Skin epidermis (tissue), 12 donors: ENCODE measurements around the gene ARHGAP22.
A peak's percentile ranks its signal among the peaks of the same experiment; 100 is the strongest.

Experiments used
- H3K27ac ChIP-seq, 21 experiments: fragments of 200-600 bp; sonication (generic) in 11 of 21; one replicate each; pipeline ENCODE4 v1.5.0; 2020; ENCODE audit warnings: mild to moderate bottlenecking in 3 of 21, inconsistent platforms in 2 of 21, moderate library complexity in 2 of 21
- H3K4me3 ChIP-seq, 7 experiments: fragments of 200-600 bp; sonication (generic) in 2 of 7; one replicate each; pipeline ENCODE4 v1.5.0; 2020; ENCODE audit warnings: inconsistent platforms in 2 of 7, mild to moderate bottlenecking in 2 of 7, moderate library complexity in 1 of 7

Gene ARHGAP22

DNA sequence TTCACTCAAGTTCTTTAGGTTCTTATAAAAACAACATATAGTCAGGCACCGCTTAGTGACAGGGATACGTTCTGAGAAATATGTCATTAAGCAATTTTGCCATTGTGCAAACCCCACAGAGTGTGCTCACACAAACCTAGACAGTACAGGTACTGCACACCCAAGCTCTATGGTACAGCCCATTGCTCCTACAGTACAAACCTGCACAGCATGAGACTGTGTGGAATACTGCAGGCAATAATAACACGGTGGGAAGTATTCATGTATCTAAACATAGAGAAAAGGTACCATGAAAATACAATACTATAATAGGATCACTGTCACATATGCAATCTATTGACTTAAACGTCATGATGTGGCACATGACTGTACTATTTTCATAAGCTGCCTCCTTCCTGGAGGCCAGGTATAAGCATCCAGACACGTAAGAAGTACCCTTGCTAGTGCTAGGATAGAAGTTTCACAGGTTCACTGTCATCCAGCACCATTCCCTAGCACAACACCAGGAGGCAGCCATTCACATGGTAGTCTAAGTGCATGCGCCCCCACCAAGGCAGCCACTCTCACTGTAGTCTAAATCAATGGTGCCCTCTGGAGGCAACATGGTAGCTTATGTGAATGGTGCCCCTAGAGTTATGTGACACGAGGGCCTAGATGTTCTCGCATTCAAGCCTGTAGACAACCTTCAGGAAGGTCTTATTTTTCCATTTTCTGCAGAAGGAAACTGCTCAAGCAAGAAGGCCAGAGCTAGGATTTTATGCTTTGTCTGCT, 98.5 kb downstream of the ARHGAP22 start:
- peak overlapping the region in 1 of 21 experiments; percentile 29 for H3K27ac ChIP-seq
- no peak overlapping the region for H3K4me3 ChIP-seq

DNA sequence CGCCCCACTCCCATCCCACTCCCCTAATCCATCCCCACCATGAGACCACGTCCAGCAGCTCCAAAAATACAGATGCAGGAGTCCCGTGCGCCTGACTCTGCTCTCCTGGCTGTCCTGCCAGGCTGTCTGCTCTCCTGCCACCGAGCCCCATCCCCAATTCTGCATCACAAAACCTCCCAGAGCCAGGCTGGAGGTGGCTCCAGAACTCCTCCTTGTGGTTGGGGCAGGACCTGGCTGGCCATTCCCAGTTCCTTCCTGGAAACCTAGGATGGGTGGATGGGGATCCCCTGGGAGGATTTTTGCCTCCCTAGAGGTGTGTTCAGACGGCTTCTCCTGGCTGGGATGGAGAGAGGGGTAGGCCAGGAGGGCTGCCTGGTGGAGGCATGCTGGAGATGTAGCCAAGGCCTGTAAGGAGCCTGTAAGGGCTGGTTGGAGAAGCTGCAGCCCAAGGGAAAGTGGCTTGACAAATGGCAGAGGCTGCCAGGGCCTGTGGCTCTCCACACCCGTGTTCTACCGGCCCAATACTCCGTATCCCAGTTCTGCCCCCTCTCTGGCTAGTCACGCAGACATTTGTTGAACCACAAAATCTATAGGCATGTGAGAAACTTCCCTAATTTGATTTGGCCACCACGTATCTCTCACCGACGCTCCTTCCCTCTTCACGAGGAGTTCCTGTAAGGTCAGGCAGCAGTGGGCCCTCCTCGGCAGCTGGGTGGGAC, 99.3 kb downstream of the ARHGAP22 start:
- Histone ChIP-seq H3K27ac (peak overlapping the region in 1 of 21 experiments; percentile 29), H3K4me3 (no peak overlapping the region)

DNA sequence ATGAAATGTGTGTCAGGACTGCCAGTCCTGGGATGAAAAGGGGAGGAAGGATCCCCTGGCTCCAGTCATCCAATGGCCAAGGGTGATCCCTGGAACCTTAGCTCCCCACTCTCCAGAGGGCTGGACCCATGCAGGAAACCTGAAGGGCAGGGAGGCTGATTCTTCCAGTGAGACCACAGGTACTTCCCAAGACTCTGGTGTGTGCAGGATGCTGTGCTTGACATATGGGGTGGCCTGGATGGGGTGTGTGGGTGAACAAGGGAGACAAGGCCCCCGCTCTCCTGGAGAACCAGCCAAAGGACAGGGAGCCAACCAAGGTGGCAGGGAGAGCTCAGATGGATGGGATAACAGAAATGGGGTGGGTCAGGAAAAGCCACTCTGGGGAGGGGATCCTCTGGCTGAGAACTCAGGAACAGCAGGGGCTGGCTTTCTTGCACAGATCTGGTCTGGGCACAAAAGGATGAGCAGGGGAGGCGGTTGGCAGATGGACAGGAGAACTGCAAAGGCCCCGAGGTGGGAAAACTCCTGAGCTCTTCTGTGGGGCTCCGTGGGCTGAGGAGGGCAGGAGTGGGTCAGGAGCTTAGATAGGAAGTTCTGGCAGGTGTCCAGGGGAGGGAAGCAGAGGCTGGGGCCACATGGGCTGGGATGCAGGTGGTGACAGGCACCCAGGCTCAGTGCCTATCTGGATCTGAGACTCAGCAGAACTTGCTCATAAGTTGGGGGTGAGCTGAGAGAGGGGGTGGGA, 100.6 kb downstream of the ARHGAP22 start:
- Histone ChIP-seq H3K4me3 (no peak overlapping the region), H3K27ac (no peak overlapping the region)

DNA sequence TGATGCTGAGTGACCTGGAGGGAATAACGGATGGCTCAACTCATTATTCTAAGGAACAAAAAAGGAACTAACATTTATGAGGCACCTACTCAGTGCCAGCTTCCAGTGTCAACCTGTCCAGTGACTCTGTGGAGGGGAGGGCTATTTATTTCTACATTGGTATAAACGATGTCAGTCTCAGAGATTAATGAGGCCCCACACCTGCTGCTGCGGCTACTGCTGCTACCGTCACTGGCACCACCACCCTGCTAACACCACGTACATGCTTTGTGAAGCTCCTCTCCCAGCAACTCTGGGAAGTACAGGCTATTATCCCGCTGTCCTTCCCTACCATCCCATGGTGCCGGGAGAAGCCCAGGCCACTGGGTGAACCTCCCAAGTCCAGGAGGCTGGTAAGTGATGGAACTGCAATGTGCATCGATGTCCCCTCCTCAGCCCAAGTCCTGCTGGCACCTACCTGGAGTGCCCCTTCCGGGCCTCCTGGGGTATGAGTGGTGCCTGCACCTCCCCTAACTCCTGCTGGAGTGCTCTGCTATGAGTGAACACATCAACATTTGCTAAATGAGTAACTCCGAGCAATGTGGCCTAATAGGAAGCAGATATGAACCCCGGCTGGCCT, 101.5 kb downstream of the ARHGAP22 start:
- H3K27ac ChIP-seq: no peak overlapping the region

DNA sequence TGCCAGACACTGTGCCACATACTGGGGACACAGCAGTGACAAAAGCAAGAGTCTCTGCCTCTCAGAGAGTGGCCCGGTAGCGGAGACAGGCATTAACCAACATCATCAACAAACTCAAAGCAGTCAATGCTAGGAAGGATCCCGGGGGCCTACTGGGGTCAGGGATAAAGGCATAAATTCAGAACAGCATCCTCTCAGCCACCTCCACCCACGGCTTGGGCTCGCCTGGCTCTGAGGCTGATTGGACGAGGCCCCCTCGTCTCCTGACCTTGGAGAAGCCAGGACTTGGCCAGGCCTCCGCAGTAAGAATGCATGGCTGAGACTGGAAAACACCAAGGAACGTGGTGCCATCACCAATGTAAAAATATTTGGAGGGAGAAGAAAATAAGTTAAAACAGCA, 102.1 kb downstream of the ARHGAP22 start:
- Histone ChIP-seq H3K4me3 (no peak overlapping the region), H3K27ac (no peak overlapping the region)

More for the DNA sequence above, 101.5 kb downstream of the ARHGAP22 start:
- H3K4me3 ChIP-seq: no peak overlapping the region

DNA sequence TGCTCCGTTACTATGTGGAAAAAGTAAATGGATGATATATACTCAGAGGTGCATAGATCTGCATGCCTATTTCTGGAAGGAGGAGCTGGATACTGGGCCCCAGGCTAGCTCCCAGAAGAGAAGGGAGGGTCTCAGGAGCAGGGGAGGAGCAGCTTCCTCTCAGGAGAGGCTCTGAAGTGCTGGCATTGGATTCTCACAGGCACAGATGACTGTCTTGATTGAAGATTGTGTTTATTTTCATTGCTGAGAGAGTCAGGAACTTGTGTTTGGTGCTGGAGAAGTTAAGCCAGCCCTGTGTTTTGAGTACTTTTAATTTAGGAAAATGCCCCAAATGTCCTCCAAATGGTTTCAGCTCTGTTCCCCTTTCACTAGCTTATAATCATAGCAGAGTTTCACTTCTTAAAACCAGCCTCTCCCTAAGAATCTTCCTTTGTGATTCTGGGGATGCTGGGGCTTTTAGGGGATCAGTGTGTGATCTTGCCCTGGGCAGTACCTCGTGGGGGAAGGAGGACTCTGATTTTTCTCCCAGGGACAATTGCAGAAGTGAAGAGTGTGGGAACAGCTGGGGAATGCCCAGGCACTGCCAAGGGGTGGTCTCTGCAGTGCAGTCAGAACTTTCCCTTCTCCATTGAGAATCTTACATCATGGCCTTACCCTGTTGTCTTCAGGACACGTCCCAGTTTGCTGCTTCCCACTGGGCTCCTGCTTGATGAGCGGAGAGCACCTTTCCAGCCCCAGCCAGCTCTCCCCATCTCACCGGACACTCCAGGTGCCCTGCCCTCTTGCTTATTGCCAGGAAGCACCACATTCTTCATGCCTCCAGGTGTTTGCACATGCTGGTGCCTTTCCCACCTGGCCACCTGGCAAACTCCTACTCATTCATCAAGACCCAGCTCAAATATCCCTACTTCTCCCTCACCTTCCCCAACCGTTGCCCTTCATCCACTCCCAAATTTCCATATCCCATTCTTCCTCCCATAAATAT, 102.8 kb downstream of the ARHGAP22 start:
- Histone ChIP-seq H3K4me3 (no peak overlapping the region), H3K27ac (peak overlapping the region in 2 of 21 experiments; percentile 8 to 35)

DNA sequence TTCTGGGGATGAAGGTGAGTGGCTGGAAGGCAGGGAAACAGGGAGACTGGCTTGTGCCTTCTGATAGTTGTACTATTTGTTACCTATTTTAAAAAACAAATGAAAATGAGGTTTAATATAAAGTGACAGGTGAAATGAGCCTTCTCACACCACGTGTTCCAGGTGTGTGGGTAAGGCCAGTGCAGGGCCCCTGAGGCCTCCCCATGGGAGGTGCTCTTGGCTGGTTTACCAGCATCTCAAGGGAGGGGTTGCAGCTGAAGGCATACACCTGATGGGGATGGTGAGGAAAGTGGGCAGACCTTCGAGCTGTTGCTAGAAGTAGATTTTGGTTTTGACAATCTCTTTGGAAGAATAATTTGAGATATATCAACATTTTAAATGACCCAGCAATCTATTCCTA, 103.6 kb downstream of the ARHGAP22 start:
- Histone ChIP-seq H3K27ac (peak overlapping the region in 1 of 21 experiments; percentile 8), H3K4me3 (no peak overlapping the region)

DNA sequence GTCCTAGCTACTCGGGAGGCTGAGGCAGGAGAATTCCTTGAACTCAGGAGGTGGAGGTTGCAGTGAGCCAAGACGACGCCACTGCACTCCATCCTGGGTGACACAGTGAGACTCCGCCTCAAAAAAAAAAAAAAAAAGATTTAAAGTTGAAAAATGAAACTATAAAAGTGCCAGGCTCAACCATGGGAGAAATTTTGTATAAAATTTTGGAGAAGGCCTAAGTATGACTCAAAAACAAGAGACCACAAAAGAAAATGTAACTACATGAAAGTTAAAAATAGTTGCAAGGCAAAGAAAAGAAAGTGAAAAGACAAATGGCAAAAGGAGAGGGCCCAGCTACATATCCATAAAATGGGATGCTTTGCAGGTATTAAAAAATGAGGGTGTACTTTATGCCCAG, 104.1 kb downstream of the ARHGAP22 start:
- H3K27ac ChIP-seq: no peak overlapping the region
- H3K4me3 ChIP-seq: no peak overlapping the region

DNA sequence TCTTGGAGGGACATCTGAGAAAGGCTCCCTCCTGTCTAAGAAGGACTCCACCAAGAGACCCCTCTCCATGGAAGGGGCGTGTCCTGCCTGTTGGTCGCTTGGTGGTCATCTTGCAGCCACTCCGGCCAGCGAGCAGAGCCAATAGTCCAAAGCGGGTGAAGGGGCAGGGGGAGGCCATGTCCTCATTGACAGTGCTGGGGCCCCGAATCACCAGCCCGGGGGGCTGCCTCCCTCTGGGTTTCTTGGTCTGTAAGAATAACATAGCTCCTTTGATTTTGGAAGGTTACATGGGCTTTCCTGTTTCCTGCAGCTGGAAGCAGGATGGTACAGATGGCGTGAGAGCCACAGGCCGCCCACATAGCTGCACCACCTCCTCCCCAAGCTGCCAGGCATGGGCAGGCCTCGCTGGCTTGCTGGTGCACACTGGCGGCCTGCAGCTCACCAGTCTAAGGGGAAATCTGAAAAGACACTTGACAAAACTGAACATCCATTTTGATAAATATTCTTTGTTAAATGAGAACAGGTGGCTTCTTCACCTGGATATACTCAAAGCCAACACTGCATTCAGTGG, 105.8 kb downstream of the ARHGAP22 start:
- no peak overlapping the region for H3K27ac ChIP-seq
- no peak overlapping the region for H3K4me3 ChIP-seq

DNA sequence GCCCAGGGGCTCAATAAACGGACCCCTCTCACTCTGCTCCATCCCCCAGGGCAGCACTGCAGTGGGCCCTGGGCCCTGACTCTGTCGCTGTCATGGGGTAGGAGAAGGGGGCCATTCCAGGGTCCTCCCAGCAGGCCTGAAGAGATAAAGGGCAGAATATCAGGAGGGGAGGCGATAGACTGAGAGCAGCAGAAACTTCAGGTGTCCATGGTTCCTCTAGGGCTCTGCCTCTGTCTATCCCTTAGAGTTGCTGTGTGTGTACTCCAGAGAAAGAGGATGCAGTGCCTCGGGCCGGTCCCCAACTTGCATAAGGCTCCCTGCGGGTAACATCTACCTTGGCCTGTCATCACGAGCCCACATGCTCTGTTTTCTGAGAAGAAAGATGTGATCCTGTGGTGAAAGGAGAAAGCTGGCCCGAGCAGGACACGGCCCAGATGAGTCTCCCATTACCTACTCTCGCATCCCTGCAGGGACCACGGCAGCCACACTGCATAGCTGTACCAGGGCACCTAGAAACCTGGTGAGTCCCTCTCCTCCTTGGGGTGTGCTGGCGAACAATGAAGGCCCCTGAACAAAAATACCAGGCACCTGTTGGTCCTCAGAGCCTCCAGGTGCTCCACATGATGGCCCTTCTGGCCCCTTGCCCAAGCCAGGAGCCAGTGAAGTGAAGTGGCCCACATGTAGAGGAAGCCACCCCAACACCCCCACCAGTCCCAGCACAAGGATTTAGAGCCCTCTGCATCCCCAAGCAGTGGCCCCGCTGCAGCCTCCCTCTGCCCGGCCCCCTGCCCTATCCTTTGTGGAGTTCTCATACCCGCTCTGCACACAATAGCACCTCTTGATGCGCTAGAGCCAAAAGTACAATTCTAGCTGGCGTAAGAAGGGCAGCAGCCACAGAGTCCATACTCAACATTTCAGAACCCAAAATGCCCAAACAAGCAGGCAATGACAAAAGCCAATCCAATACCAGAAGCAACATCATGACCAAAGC, 106.8 kb downstream of the ARHGAP22 start:
- Histone ChIP-seq H3K4me3 (no peak overlapping the region), H3K27ac (peak overlapping the region in 1 of 21 experiments; percentile 21)

DNA sequence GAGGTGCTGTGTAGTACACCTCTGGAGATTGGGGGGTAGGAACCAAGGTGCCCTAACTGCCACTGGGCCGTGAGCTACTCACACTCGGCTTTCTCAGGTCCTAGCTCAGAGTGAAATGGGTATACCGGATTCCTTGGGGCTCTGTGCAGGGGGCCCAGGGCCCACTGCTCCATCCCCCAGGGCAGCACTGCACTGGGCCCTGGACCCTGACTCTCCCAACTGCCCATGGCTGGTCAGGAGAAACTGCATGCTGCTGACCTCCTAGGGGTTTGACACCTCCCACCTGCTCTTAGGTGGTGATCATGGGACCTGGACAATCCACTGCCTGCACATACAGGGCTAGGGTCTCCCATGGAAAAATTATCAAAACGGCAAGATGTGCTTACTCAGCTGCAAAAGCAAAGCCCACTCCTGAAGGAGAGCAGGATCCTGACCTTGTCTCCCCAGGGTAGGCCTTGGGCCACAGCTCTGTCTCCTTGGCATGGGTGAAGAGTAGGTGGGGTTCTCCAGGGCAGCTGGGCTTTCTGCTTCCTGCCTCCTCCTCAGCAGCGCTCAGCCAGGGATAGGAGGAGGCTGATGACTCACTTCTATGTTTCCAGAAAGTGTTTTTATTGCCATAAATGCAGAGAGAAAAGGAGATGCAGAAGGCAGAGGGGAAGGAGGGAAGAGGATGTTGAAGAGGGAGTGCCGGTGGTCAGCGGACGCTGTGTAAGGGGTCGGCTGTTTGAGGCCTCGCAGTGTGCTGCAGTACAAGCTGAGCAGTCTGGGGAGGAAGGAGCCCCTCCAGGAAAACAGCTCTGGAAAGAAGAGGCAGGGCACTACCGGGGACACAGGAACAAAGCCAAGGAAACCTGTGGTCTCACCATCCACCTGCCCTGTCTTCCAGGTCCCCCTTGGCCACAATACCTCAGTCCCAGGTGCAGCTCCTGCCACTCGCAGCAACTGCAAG, 107.8 kb downstream of the ARHGAP22 start:
- peak overlapping the region in 2 of 21 experiments; percentile 7 to 21 for H3K27ac ChIP-seq
- H3K4me3 ChIP-seq: no peak overlapping the region

DNA sequence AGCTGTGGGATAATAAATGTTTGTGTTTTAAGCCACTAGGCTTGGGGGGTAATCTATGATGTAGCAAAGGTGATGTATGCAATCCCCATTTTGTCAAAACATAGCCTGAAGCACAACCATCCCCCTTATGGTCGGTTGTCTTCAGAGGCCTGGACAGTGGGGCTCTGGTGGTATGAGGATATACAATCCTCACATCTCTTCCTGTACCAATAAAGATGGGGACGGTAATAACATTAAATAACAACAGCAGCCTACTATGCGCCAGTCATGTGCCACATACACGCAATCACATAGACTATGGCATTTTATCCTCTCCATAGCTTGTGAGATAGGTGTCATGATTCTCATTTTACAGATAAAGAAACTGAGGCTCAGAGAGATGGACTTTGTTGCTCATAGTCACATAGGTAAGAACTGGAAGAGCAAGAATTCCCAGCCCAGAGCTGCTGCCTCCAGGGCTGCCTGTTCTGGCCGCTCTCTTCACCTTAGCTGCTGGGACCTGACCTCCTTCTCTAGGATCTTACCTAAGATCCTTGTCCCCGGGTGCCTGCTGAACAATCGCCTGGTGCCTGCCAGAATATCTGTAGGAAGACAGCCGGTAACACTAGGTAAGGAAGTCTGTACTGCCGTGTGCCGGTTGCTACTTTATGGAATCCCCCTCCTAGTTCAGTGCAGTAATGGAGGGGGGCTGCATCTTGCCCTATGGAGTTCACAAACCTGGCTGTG, 108.6 kb downstream of the ARHGAP22 start:
- H3K27ac ChIP-seq: no peak overlapping the region
- H3K4me3 ChIP-seq: no peak overlapping the region

DNA sequence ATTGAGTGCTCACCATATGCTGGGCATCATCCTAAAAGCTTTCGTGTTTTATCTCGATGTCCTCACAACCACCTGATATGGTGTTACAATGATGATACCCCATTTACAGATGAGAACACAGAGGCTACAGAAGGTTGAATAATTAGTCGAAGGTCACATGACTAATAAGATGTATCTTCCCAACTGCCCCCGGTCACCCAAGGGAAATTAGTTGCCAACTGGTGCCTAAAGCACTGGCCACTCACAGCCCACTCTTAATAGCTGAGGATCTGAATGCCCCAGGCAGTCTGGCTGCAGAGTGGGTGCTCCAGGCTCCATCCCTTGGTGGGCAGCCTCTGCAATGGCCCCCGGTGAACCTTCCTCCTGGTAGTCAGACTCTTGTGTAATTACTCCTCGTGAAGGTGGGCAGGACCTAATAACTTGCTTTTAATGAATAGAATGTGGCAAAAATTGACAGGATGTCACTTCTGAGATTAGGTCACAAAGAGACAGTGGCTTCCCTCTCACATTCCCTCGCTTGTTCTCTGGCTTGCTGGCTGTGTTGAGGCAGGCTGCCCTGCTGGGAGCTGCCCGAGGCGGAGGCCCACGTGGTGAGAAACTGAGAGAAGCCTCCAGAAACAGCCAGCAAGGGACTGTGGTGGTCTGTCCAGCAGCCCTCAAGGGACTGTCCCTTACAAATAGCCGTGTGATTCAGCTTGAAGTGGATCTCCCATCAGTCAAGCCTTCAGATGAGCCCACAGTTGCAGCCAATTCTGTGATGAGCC, 109.4 kb downstream of the ARHGAP22 start:
- Histone ChIP-seq H3K4me3 (no peak overlapping the region), H3K27ac (no peak overlapping the region)

DNA sequence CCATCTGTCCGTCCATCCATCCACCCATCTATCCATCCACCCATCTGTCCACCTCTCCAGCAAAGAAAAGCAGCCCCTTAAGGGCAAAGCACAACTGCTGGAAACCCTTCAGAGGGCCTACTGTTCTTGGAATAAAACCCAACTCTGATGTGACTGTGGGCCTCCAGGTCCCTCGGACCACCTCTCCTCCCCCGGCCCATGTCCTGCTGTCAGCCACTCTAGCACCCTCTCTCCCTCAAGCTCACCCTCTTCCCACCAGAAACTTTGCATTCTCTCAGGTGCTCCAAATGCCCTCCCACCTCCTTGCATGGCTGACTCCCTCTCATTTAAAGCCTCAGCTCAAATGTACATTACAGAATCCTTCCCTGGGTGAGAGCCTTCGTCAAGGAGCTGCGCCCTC, 110.3 kb downstream of the ARHGAP22 start:
- Histone ChIP-seq H3K4me3 (no peak overlapping the region), H3K27ac (no peak overlapping the region)

DNA sequence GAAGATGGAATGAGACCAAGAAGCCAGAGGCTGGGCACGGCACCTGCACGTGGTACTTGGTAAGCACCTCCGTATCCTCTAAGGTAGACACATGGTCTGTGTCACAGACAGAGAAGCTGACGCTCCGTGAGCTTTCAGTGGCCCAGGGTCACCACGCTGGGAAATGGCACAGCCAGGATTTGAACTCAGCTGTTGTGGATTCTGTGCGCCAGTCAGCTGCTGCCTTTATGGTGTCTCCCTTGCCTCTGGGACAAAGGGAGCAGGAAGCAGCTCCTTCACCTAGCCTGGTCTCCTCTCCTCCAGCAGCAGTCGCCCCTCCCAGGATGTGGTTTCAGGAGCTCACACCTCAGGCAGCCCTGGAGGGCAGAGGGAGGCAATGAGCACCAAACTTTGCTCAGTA, 110.8 kb downstream of the ARHGAP22 start:
- H3K4me3 ChIP-seq: no peak overlapping the region
- H3K27ac ChIP-seq: no peak overlapping the region
